GM19238 (cell line): ENCODE results near the gene PERCC1.
"Not testable (repeated sequence)": the region's sequence is repeated elsewhere in the genome, so short reads cannot be mapped to it uniquely, and the experiment has no call there.

Experiments used
- DNase-seq: peaks from one replicate; pipeline ENCODE4 v3.0.0; 2011; ENCODE audit warnings: low spot score; ENCODE audit not compliant: insufficient read length

PERCC1 gene

GRCh38 chr16:1434644-1435592 is 4.0 kb downstream of the PERCC1 start:
- no peak for DNase-seq

GRCh38 chr16:1435921-1436697 is 5.2 kb downstream of the PERCC1 start:
- no peak for DNase-seq

GRCh38 chr16:1436731-1437355 is 6.0 kb downstream of the PERCC1 start:
- no peak for DNase-seq

- DNase-seq, result no peak
Observed at GRCh38 chr16:1437606-1438005, 6.7 kb downstream of the PERCC1 start.

GRCh38 chr16:1438229-1439057 is 7.6 kb downstream of the PERCC1 start:
- no peak for DNase-seq

- no peak for DNase-seq
Observed at GRCh38 chr16:1439058-1439698, 8.3 kb downstream of the PERCC1 start.

- DNase-seq, result not testable (repeated sequence)
Observed at GRCh38 chr16:1439699-1440074, 8.8 kb downstream of the PERCC1 start.

GRCh38 chr16:1441391-1441829 is 10.5 kb downstream of the PERCC1 start:
- DNase-seq, result no peak

GRCh38 chr16:1442697-1443096 is 11.8 kb downstream of the PERCC1 start:
- DNase-seq, result no peak

- DNase-seq, result no peak
Observed at GRCh38 chr16:1443403-1443973, 12.6 kb downstream of the PERCC1 start.

GRCh38 chr16:1443980-1444729 is 13.3 kb downstream of the PERCC1 start, which contains the start of gene CCDC154:
Gene CCDC154, minus strand, starts transcription at chr16:1444556. Its CDS starts 234 bp downstream, at chr16:1444322.
- no peak for DNase-seq

GRCh38 chr16:1444730-1445517 is 14.0 kb downstream of the PERCC1 start:
- DNase-seq, result no peak

- DNase-seq, result no peak
Observed at GRCh38 chr16:1445518-1446203, 14.8 kb downstream of the PERCC1 start.

GRCh38 chr16:1446296-1447080 is 15.6 kb downstream of the PERCC1 start:
- no peak for DNase-seq

GRCh38 chr16:1447965-1448364 is 17.1 kb downstream of the PERCC1 start:
- DNase-seq, result no peak

GRCh38 chr16:1448536-1449116 is 17.7 kb downstream of the PERCC1 start:
- DNase-seq, result no peak
